ENCODE data around the gene SPTBN1. TPM values are rescaled to one million over a fixed set of nuclear protein-coding genes. Genes with fewer than 3 reads are reported as not detected.
"Not testable (repeated sequence)": the region's sequence is repeated elsewhere in the genome, so short reads cannot be mapped to it uniquely, and the experiment has no call there.

Gene SPTBN1
- total RNA-seq, 1 experiment from 2014 or later = 146 TPM

- TF ChIP-seq CTCF (conservative IDR thresholded peaks at IDR 0.05; ENCODE audit: low read depth, low read length) (no peak), EZH2 (IDR thresholded peaks at IDR 0.05; ENCODE audit: borderline replicate concordance, low read depth, low read length, poor library complexity, severe bottlenecking) (no peak)
- H3K4me3 ChIP-seq (ENCODE audit: low read depth, low read length, poor library complexity, severe bottlenecking) = no peak overlapping the region
- H3K27me3 ChIP-seq (replicated peaks; ENCODE audit: insufficient read depth, low read depth, low read length, poor library complexity) = no peaks in the 10 kb centered on the region
- peaks cover 10% of the 10 kb centered on the region for H3K36me3 ChIP-seq (ENCODE audit: insufficient read depth, low read length, poor library complexity, severe bottlenecking)
- POLR2A ChIA-PET (ENCODE audit: low non-redundant PET) = no interaction called here
- no peak for DNase-seq (ENCODE audit: low spot score)
- intact Hi-C loops (cut with micrococcal nuclease; ENCODE audit: unreplicated experiment) = loop anchor here (10.0 kb wide), 2 partner anchors 298 to 648 kb away; no protein-coding TSS in a partner anchor
- CTCF ChIA-PET = no interaction called here
- no TSS peak for BruUV-seq (replicated peaks)
- H3K4me1 ChIP-seq (ENCODE audit: insufficient read depth, low read length, poor library complexity, severe bottlenecking) = peaks cover 11% of the 10 kb centered on the region
- H3K27ac ChIP-seq (ENCODE audit: low read depth, low read length, poor library complexity, severe bottlenecking) = no peak overlapping the region
- H3K9me3 ChIP-seq (ENCODE audit: low read depth, low read length, poor library complexity, severe bottlenecking) = no peaks in the 10 kb centered on the region
Observed at GRCh38 chr2:54526226-54526879, 70.2 kb downstream of the SPTBN1 start.

GRCh38 chr2:54528311-54528955 lies 72.3 kb downstream of the SPTBN1 start:
- TF ChIP-seq CTCF (conservative IDR thresholded peaks at IDR 0.05; ENCODE audit: low read depth, low read length) = no peak
- no peak for TF ChIP-seq EZH2 (IDR thresholded peaks at IDR 0.05; ENCODE audit: borderline replicate concordance, low read depth, low read length, poor library complexity, severe bottlenecking)
- Histone ChIP-seq H3K36me3 (ENCODE audit: insufficient read depth, low read length, poor library complexity, severe bottlenecking) (peaks cover 10% of the 10 kb centered on the region), H3K27ac (ENCODE audit: low read depth, low read length, poor library complexity, severe bottlenecking) (no peak overlapping the region), H3K27me3 (replicated peaks; ENCODE audit: insufficient read depth, low read depth, low read length, poor library complexity) (no peaks in the 10 kb centered on the region), H3K9me3 (ENCODE audit: low read depth, low read length, poor library complexity, severe bottlenecking) (no peaks in the 10 kb centered on the region), H3K4me1 (ENCODE audit: insufficient read depth, low read length, poor library complexity, severe bottlenecking) (peaks cover 18% of the 10 kb centered on the region), H3K4me3 (ENCODE audit: low read depth, low read length, poor library complexity, severe bottlenecking) (no peak overlapping the region)
- no TSS peak for BruUV-seq (replicated peaks)
- intact Hi-C loops (cut with micrococcal nuclease; ENCODE audit: unreplicated experiment) = loop anchor here (10.0 kb wide), 2 partner anchors 296 to 646 kb away; no protein-coding TSS in a partner anchor
- CTCF ChIA-PET = no interaction called here
- no peak for DNase-seq (ENCODE audit: low spot score)
- POLR2A ChIA-PET (ENCODE audit: low non-redundant PET) = no interaction called here

- BruUV-seq (replicated peaks); CTCF ChIA-PET; H3K9me3 ChIP-seq (ENCODE audit: low read depth, low read length, poor library complexity, severe bottlenecking); DNase-seq (ENCODE audit: low spot score); H3K4me3 ChIP-seq (ENCODE audit: low read depth, low read length, poor library complexity, severe bottlenecking); H3K27ac ChIP-seq (ENCODE audit: low read depth, low read length, poor library complexity, severe bottlenecking); H3K27me3 ChIP-seq (replicated peaks; ENCODE audit: insufficient read depth, low read depth, low read length, poor library complexity); POLR2A ChIA-PET (ENCODE audit: low non-redundant PET): not testable (repeated sequence)
- intact Hi-C loops (cut with micrococcal nuclease; ENCODE audit: unreplicated experiment) = loop anchor here (10.0 kb wide), 2 partner anchors 295 to 645 kb away; no protein-coding TSS in a partner anchor
- Histone ChIP-seq H3K4me1 (ENCODE audit: insufficient read depth, low read length, poor library complexity, severe bottlenecking) (peaks cover 14% of the 10 kb centered on the region), H3K36me3 (ENCODE audit: insufficient read depth, low read length, poor library complexity, severe bottlenecking) (peaks cover 10% of the 10 kb centered on the region)
Observed at GRCh38 chr2:54529518-54529917, 73.4 kb downstream of the SPTBN1 start.

All from A673 (cell line).